Stimulated activated CD4-positive, alpha-beta T cell treated with anti-CD3 and anti-CD28 coated beads, TNF-alpha, amount 100 ng/mL, for 24 hours (primary cell): Measurements from ENCODE around the gene PPIB.
"Not testable (repeated sequence)": the region's sequence is repeated elsewhere in the genome, so short reads cannot be mapped to it uniquely, and the experiment has no call there.

Experiments used
- DNase-seq, 3 experiments: peaks; one replicate each; pipeline ENCODE4 v3.0.0-alpha.2; 2020; ENCODE audit warnings: low read depth in 3 of 3

The PPIB gene

GRCh38 chr15:64141798-64142512 is 20.9 kb downstream of the PPIB start:
- DNase-seq = no peak

- no peak for DNase-seq
These were observed 24.4 kb downstream of the PPIB start for GRCh38 chr15:64138331-64138941.

- DNase-seq = no peak
These were observed 25.5 kb downstream of the PPIB start for GRCh38 chr15:64137226-64137833.

GRCh38 chr15:64136347-64136746 is 26.5 kb downstream of the PPIB start:
- no peak for DNase-seq

GRCh38 chr15:64134345-64134829 is 28.4 kb downstream of the PPIB start:
- no peak for DNase-seq

GRCh38 chr15:64133623-64134344 is 29.0 kb downstream of the PPIB start:
- DNase-seq = no peak

- DNase-seq = no peak
These were observed 30.6 kb downstream of the PPIB start for GRCh38 chr15:64132217-64132616.

GRCh38 chr15:64131547-64131946 is 31.3 kb downstream of the PPIB start:
- DNase-seq = no peak

GRCh38 chr15:64130159-64130558 is 32.7 kb downstream of the PPIB start:
- no peak for DNase-seq

GRCh38 chr15:64127521-64128270 is 35.1 kb downstream of the PPIB start:
- DNase-seq = no peak

- no peak for DNase-seq
These were observed 36.8 kb downstream of the PPIB start for GRCh38 chr15:64125978-64126377.

GRCh38 chr15:64122936-64123351 is 39.9 kb downstream of the PPIB start:
- DNase-seq = no peak

- no peak for DNase-seq
These were observed 40.4 kb downstream of the PPIB start for GRCh38 chr15:64122444-64122843.

GRCh38 chr15:64121614-64122013 is 41.2 kb downstream of the PPIB start:
- DNase-seq = no peak

- DNase-seq = not testable (repeated sequence)
These were observed 42.5 kb downstream of the PPIB start for GRCh38 chr15:64120322-64120721.

GRCh38 chr15:64117759-64118487 is 44.9 kb downstream of the PPIB start:
- DNase-seq = no peak

GRCh38 chr15:64112904-64113303 is 49.9 kb downstream of the PPIB start:
- no peak for DNase-seq

GRCh38 chr15:64112073-64112772 is 50.6 kb downstream of the PPIB start:
- no peak for DNase-seq

- DNase-seq = no peak
These were observed 51.2 kb downstream of the PPIB start for GRCh38 chr15:64111679-64112050.

GRCh38 chr15:64110950-64111678 is 51.7 kb downstream of the PPIB start:
- no peak for DNase-seq
